NCI-H460 (cell line): ENCODE results near the gene KRT86. TPM values are rescaled to one million over a fixed set of nuclear protein-coding genes. Genes with fewer than 3 reads are reported as not detected.

Experiments used
- DNase-seq: peaks from one replicate; pipeline ENCODE4 v3.0.0-alpha.2; 2016; ENCODE audit warnings: low read depth; ENCODE audit errors: extremely low read depth
- total RNA-seq: library from RNA; depleted of rRNA; stranded (reverse); fragments of >200 nt; shearing (Covaris generic); gene quantifications from 2 replicates; pipeline ENCODE4 v1.2.3, GENCODE V29; 2014; rRNA removed

The KRT86 gene
- total RNA-seq, 1 experiment from 2014 or later = 0.92 TPM

GRCh38 chr12:52351196-52352059 is 77.0 kb downstream of the KRT86 start:
- DNase-seq = no peak

GRCh38 chr12:52352951-52353350 is 78.5 kb downstream of the KRT86 start:
- no peak for DNase-seq

- DNase-seq = no peak
Observed at GRCh38 chr12:52353766-52354165, 79.3 kb downstream of the KRT86 start.

- DNase-seq = no peak
Observed at GRCh38 chr12:52354200-52354599, 79.8 kb downstream of the KRT86 start.

GRCh38 chr12:52355176-52355575 is 80.7 kb downstream of the KRT86 start:
- no peak for DNase-seq

- DNase-seq = no peak
Observed at GRCh38 chr12:52356031-52356761, 81.8 kb downstream of the KRT86 start.

- DNase-seq = no peak
Observed at GRCh38 chr12:52356762-52357580, 82.5 kb downstream of the KRT86 start.

Other genes with a start within 250 kb of the KRT86 start
- gene NR4A1, start 223.2 kb upstream of the KRT86 start, total RNA-seq = 92.3 and 94.6 TPM in 2 replicates
- 92.1 and 96.9 TPM in 2 replicates for gene ATG101, start 204.7 kb upstream of the KRT86 start, total RNA-seq
- gene SMIM41, start 194.9 kb upstream of the KRT86 start, total RNA-seq = 0.12 TPM in 1 of 2 replicates, not detected in the other
- 36.0 and 41.3 TPM in 2 replicates for gene KRT80, start 82.6 kb upstream of the KRT86 start, total RNA-seq
- gene KRT7, start 41.4 kb upstream of the KRT86 start, total RNA-seq = 23.1 and 25.5 TPM in 2 replicates
- gene KRT81, start 16.9 kb downstream of the KRT86 start, total RNA-seq = 40.6 and 54.3 TPM in 2 replicates
- gene KRT83, start 46.8 kb downstream of the KRT86 start, total RNA-seq = 1.4 and 1.7 TPM in 2 replicates
- gene KRT85, start 92.8 kb downstream of the KRT86 start, total RNA-seq = not detected in 2 replicates
- gene KRT84, start 111.0 kb downstream of the KRT86 start, total RNA-seq = not detected in 2 replicates
- gene KRT82, start 131.7 kb downstream of the KRT86 start, total RNA-seq = not detected in 2 replicates
- not detected in 2 replicates for gene KRT75, start 159.7 kb downstream of the KRT86 start, total RNA-seq
- gene KRT6B, start 177.5 kb downstream of the KRT86 start, total RNA-seq = not detected in 2 replicates
- gene KRT6C, start 199.2 kb downstream of the KRT86 start, total RNA-seq = not detected in 2 replicates
- gene KRT6A, start 218.6 kb downstream of the KRT86 start, total RNA-seq = not detected in 2 replicates
- not detected in 2 replicates for gene KRT5, start 245.7 kb downstream of the KRT86 start, total RNA-seq